Ovary (tissue), 9 donors: ENCODE results near the gene POLR2E. TPM values are rescaled to one million over a fixed set of nuclear protein-coding genes. Genes with fewer than 3 reads are reported as not detected.

Source experiments
- DNase-seq, 5 donors: peaks; one replicate each; pipeline ENCODE4 v3.0.0-alpha.2; 2019 to 2020
- H3K27ac ChIP-seq, 2 donors: fragments of 200-600 bp; one replicate each; pipeline versions ENCODE4 v1.5.1 to v1.8.0; 2019 to 2022
- H3K27me3 ChIP-seq: fragments of 200-600 bp; one replicate; pipeline ENCODE4 v1.8.0; 2022
- H3K36me3 ChIP-seq: fragments of 200-600 bp; sonication (generic); one replicate; pipeline ENCODE4 v1.5.1; 2019
- H3K4me1 ChIP-seq: one replicate; pipeline ENCODE4 v1.8.1; 2013; ENCODE audit warnings: mild to moderate bottlenecking, moderate library complexity; ENCODE audit not compliant: insufficient read depth
- H3K4me3 ChIP-seq: fragments of 200-600 bp; sonication (generic); one replicate; pipeline ENCODE4 v1.5.1; 2017
- H3K9me3 ChIP-seq, 2 donors: fragments of 200-600 bp in 1 of 2; sonication (generic) in 1 of 2; one replicate each; pipeline versions ENCODE4 v1.5.1 to v1.8.1; 2013 to 2019; ENCODE audit warnings: mild to moderate bottlenecking in 1 of 2, moderate library complexity in 1 of 2
- CTCF ChIP-seq, 3 donors: fragments of 450-650 bp in 2 of 3; fragments of 200-600 bp in 1 of 3; IDR thresholded peaks; one replicate each; pipeline versions ENCODE4 v1.5.1 to v1.8.0; 2016 to 2022; ENCODE audit warnings: antibody characterized with exemption in 3 of 3, mild to moderate bottlenecking in 1 of 3
- EP300 ChIP-seq: sonication (generic); formaldehyde crosslinking; IDR thresholded peaks from one replicate; pipeline ENCODE4 v1.6.1; 2017; ENCODE audit warnings: antibody characterized with exemption
- POLR2A ChIP-seq: fragments of 450-650 bp; IDR thresholded peaks from one replicate; pipeline ENCODE4 v1.6.1; 2017; ENCODE audit warnings: antibody characterized with exemption, mild to moderate bottlenecking, moderate library complexity
- WGBS, 3 donors: extraction: QIAGEN DNeasy Blood & Tissue Kit in 1 of 3; methylation state at CpG; one replicate each; pipeline versions ENCODE4 v1.1.5 to v1.1.7; 2013 to 2017; 5-methylcytosine and 5-hydroxymethylcytosine counted together
- intact Hi-C, 4 donors: fragments of 100-400 bp; cut with DNase I; formaldehyde crosslinking; loops; one replicate each; pipeline versions ENCODE4 v1.11.0 to v1.15.1; 2022 to 2023
- polyA plus RNA-seq, 2 donors: library from polyadenylated mRNA; stranded (reverse); fragments of 200-250 nt in 1 of 2; fragments of 350-450 nt in 1 of 2; fragmentation: Illumina TruSeq in 1 of 2; extraction: RNeasy Lipid Tissue Mini Kit (QIAGEN cat#74804) in 1 of 2; gene quantifications; one replicate each; pipeline ENCODE4 v1.2.3, GENCODE V29; 2013 to 2014
- total RNA-seq, 7 donors: library from RNA; depleted of rRNA in 2 of 7; stranded (reverse); fragments of >200 nt in 2 of 7; fragmentation: NEBNext Ultra II Directional in 3 of 7; extraction: Animal tissue kit (Norgen Biotek cat#: 25700) in 3 of 7; gene quantifications; one replicate each; pipeline versions ENCODE4 v1.1.0 to v1.2.4, GENCODE V29; 2016 to 2023
- donor health status: DM: no; HTN: no; CAD: no; lungs with moderate emphysema.
- donor health status: DM: no; HTN: no; CAD: no.
- donor health status: Bipolar disorder and iron deficiency.
- donor health status: DM: yes; HTN: yes; CAD: no.
- donor health status: DM: no; HTN: no; CAD: no.
- donor health status: DM: yes; HTN: yes; CAD: no.

POLR2E gene
- total and polyA plus RNA-seq, 9 donors = 11.1 to 157 (median 119) TPM

GRCh38 chr19:1101337-1101698, 6.1 kb upstream of the POLR2E start:
- Histone ChIP-seq H3K27ac (peak overlapping the region; percentile 84 to 88), H3K4me3 (no peak overlapping the region), H3K9me3 (no peaks in the 10 kb centered on the region), H3K36me3 (no peaks in the 10 kb centered on the region), H3K27me3 (no peaks in the 10 kb centered on the region), H3K4me1 (peaks cover 31% of the 10 kb centered on the region)
- 21 to 27% (median 25%) methylated on average over 9 of the region's 9 CpGs for WGBS, 3 donors
- intact Hi-C loops = loop anchor here in 3 of 4 donors (5.0 to 10.0 kb wide), 3 partner anchors 71 to 177 kb away; partner anchors contain the start of genes ARID3A (in 1 of the 3), RNU6-2 (in 1 of the 3), SBNO2 (in 1 of the 3) and TMEM259 (in 1 of the 3)
- DNase-seq = peak in 2 of 5 donors; percentile 55 to 62
- TF ChIP-seq EP300 = no peak
- no peak for TF ChIP-seq CTCF (IDR thresholded peaks at IDR 0.05)
- TF ChIP-seq POLR2A = no peak

- Histone ChIP-seq H3K27me3 (no peaks in the 10 kb centered on the region), H3K4me1 (peaks cover 29% of the 10 kb centered on the region), H3K4me3 (no peak overlapping the region), H3K9me3 (no peaks in the 10 kb centered on the region), H3K27ac (peak overlapping the region; percentile 24 to 45), H3K36me3 (no peaks in the 10 kb centered on the region)
- 41 to 47% (median 46%) methylated on average over 15 of the region's 15 CpGs for WGBS, 3 donors
- DNase-seq = no peak
- TF ChIP-seq POLR2A = no peak
- no peak for TF ChIP-seq CTCF (IDR thresholded peaks at IDR 0.05)
- TF ChIP-seq EP300 = no peak
- intact Hi-C loops = loop anchor here in 2 of 4 donors (5.0 kb wide), 2 partner anchors 71 to 81 kb away; partner anchors contain the start of gene CNN2 (in 1 of the 2)
Measured at GRCh38 chr19:1098177-1099051, 3.2 kb upstream of the POLR2E start.

- Histone ChIP-seq H3K36me3 (no peaks in the 10 kb centered on the region), H3K9me3 (no peaks in the 10 kb centered on the region), H3K27me3 (no peaks in the 10 kb centered on the region), H3K27ac (peak overlapping the region; percentile 24 to 45), H3K4me3 (no peak overlapping the region), H3K4me1 (peaks cover 23% of the 10 kb centered on the region)
- TF ChIP-seq CTCF (IDR thresholded peaks at IDR 0.05) = no peak
- TF ChIP-seq POLR2A = no peak
- no peak for TF ChIP-seq EP300
- 68 to 80% (median 72%) methylated on average over 7 of the region's 7 CpGs for WGBS, 3 donors
- DNase-seq = no peak
- intact Hi-C loops = loop anchor here in 2 of 4 donors (5.0 kb wide), 2 partner anchors 70 to 80 kb away; partner anchors contain the start of gene CNN2 (in 1 of the 2)
Measured at GRCh38 chr19:1097810-1098176, 2.6 kb upstream of the POLR2E start.

GRCh38 chr19:1094655-1094977, 559 bp downstream of the POLR2E start:
- no peaks in the 10 kb centered on the region for H3K9me3 ChIP-seq
- WGBS, 3 donors = 0 to 1% (median 1%) methylated on average over 19 of the region's 19 CpGs
- no peaks in the 10 kb centered on the region for H3K27me3 ChIP-seq
- H3K4me1 ChIP-seq = peaks cover 12% of the 10 kb centered on the region
- DNase-seq = no peak
- no peak for TF ChIP-seq EP300
- no peak for TF ChIP-seq CTCF (IDR thresholded peaks at IDR 0.05)
- no peak for TF ChIP-seq POLR2A
- H3K4me3 ChIP-seq = peak overlapping the region; percentile 77
- intact Hi-C loops = no loop called here
- H3K36me3 ChIP-seq = no peaks in the 10 kb centered on the region
- peak overlapping the region in 1 of 2 donors; percentile 58 for H3K27ac ChIP-seq
